GM04503 (cell line): ENCODE results near the gene ZSWIM6.
A peak's percentile ranks its signal among the peaks of the same experiment; 100 is the strongest.

Experiments used
- DNase-seq: peaks from one replicate; pipeline ENCODE4 v3.0.0-alpha.2; 2012; ENCODE audit warnings: low read depth

The ZSWIM6 gene

DNA sequence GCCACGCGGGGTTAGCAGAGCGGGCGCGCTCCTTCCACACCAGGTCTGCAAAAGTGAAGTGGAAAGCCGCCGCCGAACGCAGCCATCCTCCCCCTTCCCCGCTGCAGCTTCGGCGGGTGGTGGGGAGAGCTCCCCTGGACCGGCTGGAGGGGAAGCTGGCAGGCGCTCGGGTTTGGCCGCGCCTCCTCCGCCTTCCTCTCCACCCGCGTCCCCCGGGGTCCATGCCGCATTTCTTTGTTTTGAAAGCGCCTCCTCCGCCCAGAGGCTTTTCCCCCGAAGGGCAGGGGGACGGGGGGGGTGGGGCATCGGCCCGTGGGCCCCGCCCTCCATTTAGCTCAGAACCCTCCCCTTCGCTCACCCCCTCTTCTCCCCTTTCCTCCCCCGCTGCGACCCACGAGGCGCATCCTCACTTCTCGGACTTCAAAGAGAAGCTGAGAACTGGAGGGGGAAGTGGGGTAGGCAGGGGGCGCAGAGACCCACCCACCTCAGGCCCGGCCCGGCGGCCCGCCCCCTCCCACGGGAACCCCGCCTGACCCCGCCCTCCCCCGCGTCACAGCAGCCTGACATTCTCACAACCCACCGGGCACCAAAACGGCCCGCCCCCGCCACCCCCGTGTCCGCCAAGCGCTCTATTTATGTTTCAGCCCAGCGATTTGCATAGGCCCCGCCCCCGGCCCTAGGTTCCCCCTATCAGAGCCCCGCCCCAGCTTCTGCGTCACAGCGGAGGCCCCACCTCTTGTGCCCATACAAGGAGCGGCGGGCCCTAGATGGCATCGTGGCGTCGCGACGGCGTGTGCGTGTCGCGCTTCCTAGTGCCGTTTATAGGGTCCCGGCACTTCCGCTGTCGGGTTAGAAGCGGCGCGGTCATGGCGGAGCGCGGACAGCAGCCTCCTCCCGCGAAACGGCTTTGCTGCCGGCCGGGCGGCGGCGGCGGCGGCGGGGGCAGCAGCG, at the start of gene ZSWIM6:
TSS of gene ZSWIM6 (plus strand) at position 852 of the 951 bp plus-strand sequence. CDS start at position 867, 15 bp downstream.
- DNase-seq: peak; percentile 85

DNA sequence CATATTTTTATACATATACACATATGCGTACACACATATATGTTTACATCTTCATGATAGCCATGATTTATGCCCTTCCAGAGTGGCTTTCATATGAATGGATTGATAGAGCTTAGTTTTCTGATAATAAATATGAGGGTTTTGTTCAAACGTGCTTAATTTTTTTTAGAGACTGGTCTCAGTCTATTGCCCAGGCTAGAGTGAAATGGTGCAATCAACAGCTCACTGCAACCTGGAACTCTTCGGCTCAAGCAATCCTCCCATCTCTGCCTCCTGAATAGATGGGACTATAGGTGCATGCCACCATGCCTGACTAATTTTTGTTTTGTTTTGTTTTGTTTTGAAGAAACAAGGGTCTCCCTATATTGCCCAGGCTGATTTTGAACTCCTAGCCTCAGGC, 48.6 kb upstream of the ZSWIM6 start:
- DNase-seq: no peak

DNA sequence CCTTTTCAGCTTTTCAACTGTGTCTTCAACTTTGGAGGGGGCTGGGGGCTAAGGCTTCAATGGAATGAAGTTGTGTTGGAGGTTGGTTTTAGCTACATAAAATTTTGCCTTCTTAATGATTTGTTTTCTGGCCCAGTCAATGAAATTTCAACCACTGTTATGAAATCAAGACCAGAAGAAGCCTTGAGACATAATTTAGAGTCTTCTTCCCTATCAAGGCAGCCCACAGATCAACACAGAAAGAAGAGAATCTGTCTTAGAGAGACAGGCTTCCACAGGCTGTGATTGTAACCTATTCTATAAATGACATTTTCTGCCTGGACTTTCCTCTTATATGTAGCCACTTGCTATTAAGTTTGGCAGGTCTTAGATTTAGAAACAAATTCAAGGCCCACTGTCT, 46.5 kb upstream of the ZSWIM6 start:
- DNase-seq: no peak

DNA sequence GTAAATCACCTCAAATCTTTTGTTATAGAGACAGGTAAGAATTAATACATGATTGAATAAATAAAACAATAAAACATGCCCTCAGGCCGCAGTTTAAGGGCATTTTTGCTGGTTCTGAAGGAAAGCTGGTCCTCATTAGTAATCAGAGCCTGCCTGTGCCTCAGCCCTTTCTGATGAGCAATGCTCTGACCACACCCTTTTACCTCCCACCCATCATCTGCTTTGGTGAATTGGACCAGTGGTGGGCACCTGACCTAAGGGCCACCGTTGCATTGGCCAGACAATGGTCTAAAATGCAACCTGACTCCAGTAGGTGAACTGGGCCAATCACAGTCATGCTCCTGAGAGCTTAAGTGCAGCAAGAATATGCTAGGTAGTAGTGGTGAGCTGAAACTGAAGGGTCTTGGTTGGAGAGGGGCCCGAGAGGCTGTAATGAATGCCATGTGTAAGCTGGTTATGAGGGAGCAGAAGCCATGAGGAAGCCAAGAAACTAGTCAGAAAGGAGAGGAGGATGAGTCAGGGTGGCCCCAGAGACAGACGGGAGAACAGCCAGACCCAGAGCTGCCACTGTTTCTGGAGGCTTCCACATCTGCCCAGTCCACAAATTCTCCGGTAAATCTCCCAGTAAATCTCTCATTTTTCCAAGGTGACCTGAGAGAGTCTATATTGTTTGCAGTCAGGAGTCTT, 45.5 kb upstream of the ZSWIM6 start:
- no peak for DNase-seq

DNA sequence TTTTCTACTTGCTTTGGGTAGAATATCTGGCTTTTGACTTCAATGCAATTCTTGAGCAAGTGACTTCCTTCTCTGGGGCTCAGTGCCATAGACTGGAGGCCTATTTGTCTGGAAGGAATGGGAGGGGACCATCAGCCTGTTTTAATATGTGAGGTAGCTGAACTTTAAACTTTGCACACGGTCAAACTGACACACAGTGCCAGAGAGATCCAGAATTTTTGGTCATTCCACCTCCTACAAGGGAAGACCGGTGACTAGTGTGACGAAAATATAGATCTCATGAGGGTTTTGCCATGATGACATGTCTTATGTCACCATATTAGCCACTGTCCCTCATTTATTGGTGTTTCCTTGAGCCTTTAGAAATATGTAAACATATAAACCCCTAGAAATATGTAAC, 44.6 kb upstream of the ZSWIM6 start:
- no peak for DNase-seq

DNA sequence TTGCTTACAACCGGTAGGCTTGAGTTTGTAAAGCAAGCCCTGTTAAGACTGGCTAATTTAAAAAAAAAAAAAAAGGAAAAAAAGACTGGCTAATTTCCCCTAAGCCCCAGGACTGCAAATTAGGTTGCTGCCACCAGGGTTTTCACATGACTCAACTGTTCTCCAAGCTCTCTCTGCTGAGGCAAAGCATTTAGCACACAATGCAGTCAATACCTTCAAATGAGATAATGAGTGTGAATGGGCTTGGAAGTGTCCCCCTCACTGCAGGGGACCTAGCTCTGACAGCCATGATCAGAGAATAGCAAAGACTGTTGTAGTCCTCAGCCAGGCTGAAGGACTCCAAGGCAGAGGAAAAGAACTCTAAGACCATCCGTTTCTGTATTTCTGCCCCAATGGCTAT, 42.8 kb upstream of the ZSWIM6 start:
- DNase-seq: no peak

DNA sequence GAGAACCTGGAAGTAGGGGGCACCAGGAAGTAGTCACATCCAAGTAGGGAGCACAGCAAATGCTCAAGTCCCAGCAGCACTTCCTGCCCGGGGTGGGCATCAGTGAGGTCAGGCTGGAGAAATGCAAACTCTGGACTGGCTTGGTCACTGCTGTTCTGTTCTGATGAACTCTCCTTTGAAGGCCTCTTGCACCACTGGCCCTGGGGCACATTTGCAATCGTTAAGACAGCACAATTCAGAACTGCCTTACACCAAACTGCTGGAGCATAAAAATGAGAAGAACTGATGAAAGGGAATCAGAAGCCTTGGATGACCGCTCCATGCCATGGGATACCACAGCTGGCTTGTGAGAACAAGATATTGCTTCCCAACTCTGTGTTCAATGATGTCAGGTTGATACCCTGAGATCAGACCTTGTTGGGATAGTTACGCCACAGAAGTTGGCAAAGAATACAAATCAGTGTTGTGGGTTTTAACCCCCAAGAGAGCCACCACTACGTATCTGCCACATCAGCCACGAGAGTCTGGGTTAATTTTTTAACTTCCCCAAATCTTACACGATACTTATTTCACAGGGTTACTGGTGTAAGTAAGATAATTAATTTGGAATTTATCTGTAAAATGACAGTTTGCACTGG, 42.3 kb upstream of the ZSWIM6 start:
- DNase-seq: no peak

DNA sequence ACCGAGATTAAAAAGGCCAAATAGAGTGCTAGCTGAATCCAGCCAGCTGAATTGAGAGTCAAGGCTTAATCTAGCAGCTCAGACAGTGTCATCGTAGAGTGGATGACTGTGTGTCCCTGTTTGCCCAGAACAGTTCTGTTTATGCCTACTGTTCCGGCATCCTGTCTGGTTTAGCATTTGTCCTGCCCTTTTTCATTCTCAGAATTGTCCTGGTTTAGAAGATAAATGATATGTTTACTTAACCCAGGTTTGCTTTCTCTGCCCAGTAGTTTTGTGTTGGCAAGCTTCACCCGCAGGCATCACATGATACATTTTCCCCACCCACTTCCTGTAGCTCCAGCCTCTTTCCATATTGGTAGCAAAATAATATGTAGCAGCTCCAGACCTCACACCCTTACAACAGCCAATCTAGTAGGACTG, 41.3 kb upstream of the ZSWIM6 start:
- DNase-seq: no peak

DNA sequence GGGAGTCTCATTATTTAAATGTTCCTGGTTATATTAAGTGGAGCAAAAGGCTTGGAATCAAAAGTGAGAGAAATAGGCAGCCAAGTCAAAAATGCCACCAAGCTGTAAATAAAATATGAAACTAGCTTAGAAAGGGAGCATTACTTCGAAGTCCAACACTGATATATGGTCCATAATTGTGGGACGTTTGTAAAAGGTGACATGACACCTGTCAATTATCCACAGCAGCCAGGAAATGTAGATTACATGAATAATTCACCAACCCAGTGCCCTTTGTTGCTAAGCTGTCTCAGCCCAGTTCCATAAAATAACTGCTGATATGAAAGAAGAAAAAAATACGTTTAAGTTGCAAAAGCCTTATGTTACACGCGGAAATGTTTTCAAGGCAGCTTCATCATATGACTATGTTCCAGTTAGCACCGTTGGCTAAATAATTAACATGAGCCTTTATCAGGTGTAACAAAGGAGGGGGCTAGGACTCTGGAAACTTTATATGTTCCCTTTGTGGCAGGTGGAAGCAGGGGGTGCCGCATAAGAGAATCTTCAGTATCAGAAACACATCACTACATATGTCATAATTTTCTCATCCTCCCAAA, 39.9 kb upstream of the ZSWIM6 start:
- no peak for DNase-seq

DNA sequence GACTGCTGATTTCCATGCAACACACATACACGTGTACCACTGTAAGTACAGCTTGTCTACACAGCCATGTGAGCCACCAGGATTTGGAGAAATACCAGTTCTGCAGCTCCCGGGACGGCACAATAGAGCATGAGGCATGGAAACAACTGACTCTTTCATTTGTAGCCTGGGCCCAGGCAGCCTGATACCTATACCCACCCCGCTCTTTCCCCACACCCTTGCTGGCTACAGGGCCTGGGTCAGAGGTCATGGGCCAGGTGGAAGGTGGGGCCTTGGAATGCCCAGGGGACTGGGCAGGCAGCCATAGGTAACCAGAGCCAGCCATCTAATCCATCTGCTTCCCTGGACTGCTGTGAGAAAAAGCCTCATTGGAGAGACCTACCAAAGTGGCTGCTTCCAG, 39.0 kb upstream of the ZSWIM6 start:
- DNase-seq: no peak

DNA sequence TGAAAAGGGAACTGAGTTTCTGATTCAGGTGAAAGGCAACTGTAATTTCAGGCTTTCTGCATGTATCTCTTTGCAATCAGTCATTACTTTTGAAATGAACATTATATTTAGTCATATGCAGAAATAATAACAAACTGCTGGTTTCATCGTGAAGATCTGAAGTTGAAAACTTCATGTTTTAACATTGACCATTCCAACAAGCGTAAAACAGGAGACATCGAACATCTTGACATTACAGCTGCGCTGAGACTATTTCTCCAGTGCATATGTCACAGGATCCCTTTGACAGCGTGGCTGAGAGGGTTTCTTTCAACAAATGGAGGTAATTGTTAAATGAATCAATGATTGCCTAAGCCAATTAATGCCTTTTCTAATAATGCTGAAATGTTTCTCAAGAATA, 38.2 kb upstream of the ZSWIM6 start:
- no peak for DNase-seq

DNA sequence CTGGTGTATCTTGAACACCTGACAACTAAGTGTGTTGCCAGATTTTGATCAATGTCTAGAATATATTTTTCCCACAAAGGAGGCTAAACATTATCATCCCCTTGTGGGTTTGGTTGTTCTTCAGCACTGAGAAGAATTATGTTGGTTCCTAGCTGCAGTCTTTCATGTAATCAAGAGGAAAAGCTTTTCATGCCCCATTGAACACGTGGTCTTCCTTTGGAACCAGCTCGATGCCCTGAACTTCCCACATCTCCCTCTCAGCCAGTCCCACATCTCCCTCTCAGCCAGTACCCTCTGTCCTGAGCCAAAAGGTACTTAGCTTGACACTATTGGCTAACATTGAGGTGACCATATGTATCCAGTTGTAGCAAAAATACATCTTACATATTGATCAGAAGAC, 36.7 kb upstream of the ZSWIM6 start:
- no peak for DNase-seq

DNA sequence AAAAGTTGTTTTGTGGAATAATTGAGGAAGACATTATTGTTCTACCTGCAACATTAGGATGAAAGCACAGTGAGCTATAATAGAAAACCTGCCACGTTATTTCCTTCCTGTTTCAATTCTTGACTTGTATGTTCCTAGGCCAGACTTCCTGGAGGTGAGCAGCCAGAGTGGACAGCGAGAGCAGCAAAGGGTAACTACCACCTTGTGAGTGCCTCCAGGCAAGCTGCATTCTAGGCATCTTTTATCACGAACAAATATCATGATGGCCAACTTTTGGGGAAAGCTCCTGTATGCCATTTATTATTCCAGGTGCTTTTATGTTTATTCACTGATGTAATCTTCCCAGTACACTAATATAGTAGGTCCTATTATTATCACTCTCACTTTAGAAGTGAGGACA, 34.0 kb upstream of the ZSWIM6 start:
- no peak for DNase-seq

DNA sequence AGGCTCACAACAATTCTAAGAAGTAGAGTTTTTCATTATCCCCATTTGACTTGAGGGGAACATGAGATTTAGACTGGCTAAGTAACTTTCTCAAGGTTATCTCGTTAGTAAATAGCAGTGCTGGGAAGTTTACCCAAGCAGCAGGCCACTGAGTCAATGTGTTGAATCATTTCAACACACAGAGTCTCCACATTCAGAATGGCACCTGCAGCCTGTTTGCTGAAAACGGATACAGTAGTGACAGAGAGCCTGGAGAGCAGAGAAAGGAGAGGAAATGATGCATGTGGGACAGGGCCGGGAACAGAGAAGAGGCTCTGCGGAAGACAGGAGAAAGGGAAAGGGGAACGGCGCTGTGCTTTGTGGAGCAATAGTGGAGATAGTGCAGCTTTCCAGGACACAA, 33.5 kb upstream of the ZSWIM6 start:
- no peak for DNase-seq

DNA sequence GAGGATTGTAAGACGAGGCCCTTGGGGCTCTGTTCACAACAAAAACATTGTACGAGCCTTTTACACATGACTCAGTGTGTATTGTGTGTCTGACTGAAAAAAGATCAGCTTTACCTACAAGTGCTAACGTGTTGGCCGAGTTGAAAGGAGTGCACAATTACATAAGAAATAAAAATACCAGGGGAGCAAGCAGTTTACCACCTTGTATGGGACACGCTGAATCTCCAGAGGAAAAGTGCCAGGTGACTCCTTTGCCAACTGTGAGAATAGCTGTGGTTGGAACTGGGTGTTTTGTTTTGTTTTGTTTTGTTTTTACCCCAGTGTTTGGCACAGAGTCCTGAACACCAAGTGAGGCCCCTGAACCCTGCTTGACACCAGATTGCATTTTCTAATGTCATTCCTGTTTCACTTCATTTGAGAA, 32.8 kb upstream of the ZSWIM6 start:
- DNase-seq: no peak

DNA sequence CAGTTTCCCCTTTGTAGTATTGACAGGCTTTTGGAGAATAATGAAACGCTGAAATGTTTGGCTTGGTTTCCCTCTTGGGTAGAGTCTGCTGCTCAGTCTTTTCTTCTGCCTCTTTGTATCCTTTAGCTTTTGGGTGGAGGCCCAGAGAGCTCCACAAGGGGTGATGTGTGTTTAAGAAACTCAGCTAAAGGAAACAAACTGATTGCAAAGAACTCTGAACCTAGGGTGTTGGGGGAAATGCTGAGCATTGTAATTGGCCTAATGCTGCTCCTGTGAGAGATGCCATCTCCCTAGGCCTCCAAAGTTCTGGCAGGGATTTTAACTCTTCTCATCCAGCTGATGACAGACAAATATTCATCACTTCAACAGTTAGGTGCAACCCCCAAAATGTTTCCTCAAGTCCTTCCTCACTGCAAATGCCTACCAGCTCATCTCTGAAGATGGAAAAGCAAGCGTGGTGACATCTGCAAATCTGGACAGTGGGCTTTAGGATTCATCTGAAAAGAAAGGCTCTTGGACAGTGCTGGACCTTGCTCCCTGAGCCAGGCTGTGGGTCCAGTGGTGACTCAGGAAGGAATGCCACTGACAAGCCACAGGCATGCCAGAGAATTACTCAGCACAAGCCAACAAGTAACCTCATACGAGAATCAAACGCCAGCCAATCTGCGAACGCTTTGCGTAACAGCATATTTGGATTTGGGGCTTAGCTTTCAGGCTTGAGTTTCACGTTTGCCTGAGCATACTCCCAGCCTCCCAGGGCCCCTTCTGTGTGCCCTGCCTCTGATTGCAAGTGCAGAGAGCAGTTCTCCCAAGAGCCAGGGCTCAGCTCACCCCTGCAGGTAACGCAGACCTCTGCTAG, 30.5 kb upstream of the ZSWIM6 start:
- peak; percentile 97 for DNase-seq

DNA sequence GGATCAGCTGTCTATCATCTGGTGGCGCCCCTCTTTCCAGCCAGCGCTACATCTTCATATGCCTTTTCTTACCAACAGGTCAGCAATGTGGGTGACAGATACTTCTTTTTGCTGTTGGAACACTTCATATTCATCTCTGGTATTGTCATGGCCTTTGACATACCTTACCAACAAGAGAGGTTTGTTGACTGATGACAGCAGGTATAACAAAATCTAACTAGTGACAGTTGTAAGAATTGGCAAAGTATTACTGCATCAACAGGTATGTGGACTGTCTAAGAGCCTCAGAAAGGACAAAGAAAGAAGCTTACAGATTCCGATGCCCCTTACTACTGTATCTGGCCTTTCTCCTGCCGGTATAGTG, 29.9 kb upstream of the ZSWIM6 start:
- DNase-seq: no peak

DNA sequence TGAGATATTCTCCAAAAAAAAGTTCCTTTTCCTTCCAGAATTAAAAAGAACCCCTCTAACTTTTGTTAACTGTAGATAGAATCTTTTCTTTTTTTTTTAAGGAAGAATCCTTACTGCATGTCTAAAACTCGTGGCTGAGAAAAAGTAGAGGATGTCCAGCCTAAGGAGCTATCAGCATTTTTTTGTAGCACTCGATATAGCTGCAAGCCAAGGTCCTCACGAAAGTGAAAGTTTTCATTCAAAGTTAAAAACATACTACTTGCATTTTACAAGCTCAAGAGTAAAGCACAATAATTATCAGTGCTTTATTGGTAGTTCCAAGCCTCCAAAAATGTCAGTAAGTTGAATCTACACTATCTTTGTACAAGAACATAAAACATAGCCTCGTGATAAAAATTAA, 28.7 kb upstream of the ZSWIM6 start:
- no peak for DNase-seq

DNA sequence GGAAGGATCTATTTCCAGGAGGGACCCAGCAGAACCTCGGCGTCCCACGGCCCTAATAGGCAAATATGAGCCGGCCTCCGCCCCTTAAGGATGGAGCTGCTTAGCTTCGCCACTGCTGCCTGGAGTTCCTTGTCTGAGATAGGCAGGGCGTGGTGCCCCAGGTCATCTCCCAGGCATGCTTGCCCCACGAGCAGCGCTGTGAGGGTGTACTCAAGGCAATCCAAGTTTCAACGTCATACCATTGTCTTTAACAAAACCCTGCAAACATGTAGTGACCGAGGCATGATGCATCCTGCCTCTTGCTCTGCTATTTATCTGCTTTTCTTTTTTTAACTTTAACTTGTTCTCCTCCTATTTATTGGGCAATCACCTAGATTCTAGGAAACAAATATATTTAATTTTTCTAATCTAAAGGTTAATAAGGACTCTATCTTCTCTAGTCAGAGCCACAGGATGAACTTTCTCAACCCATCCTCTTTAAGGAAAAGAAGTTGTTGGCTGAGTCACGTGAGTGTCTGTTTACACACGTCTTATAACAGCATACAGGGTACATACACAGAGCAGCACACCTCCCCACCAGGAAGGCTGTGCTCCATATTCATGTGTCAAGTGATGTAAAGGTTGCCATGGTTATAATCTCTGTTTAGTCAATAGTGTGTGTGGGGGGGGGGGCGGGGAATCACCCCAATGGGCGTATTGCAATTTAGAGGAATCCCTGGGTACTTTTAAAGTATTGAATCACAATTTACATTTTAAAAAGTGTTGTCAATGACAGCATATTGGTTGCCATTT, 27.3 kb upstream of the ZSWIM6 start:
- DNase-seq: no peak

DNA sequence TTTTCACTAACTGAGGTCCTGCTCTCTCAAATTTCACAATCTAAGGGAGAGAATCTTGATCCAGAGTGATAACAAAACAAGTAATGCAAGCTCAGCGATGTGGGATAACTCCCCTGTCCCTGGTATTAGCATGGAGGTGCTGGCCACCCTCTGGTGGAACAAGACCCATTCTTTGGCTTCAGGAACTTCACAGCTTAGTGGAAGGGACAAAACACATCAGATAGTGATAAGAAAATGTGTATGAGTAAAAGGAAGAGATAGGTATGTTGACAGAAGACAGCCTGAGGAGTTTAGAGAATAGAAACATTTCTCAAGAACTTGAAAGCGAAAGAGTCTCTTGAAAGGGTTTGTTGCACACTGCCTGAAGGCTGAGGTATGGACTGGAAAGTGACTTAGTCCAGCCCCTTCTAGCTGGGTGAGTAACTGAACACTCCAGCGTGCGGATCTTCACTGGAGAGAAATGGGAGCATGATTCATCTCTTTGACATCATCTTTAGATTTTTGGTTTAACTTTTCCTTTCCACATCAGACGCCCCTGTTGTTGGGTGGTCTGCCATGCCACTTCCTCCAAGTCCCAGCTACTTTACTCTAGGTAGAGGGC, 25.4 kb upstream of the ZSWIM6 start:
- peak; percentile 49 for DNase-seq
